K562 (cell line): ENCODE data around the gene IFNGR1. TPM values are rescaled to one million over a fixed set of nuclear protein-coding genes. Genes with fewer than 3 reads are reported as not detected.

Source experiments
- ATAC-seq: fragments of 200-7000 bp; cut with Tn5 transposase; 3 replicates; pipeline ENCODE4 v1.9.1; 2020; ENCODE audit warnings: moderate library complexity
- BruUV-seq: library from RNA; stranded (reverse); fragments of 400-500 nt; replicated peaks from 2 replicates; lab custom pipeline; 2021; lab: Mats Ljungman, UMichigan
- CTCF ChIA-PET: fragments of 300-600 bp; formaldehyde crosslinking; extraction: SDS; loops from one replicate; lab custom pipeline; 2021; ENCODE audit warnings: low intra/inter-chr PET ratio; lab: Yijun Ruan, JAX
- POLR2A ChIA-PET: fragments of 300-600, 350-650 bp; sonication (Branson Sonifier 250); formaldehyde crosslinking; extraction: SDS; loops from one replicate; lab custom pipeline; 2021; ENCODE audit warnings: antibody characterized with exemption, inconsistent platforms; lab: Yijun Ruan, JAX
- DNase-seq, 4 experiments: peaks; one replicate each; pipeline versions ENCODE4 v3.0.0 to v3.0.0-alpha.2; 2011 to 2018; ENCODE audit warnings: low spot score in 3 of 4, mixed read lengths in 3 of 4; ENCODE audit errors: extremely low read depth in 1 of 4
- FAIRE-seq: peaks from 2 replicates; lab custom pipeline; 2011; peaks lifted over from hg19 to GRCh38; lab: Jason Lieb, UNC
- H2AFZ ChIP-seq: 2 replicates; pipeline ENCODE4 v1.6.0; 2011; ENCODE audit warnings: low read depth, low read length, control low read depth, inconsistent platforms
- H3K27ac ChIP-seq: fragments of 200-600 bp; 3 replicates; pipeline ENCODE4 v1.8.0; 2011; ENCODE audit warnings: low read depth, mild to moderate bottlenecking, control low read depth, inconsistent platforms, low read length, moderate library complexity, mixed read lengths; ENCODE audit errors: extremely low read depth
- H3K27me3 ChIP-seq, 2 experiments: fragments of 300-600 bp in 1 of 2; 2 replicates in 1 of 2; 3 replicates in 1 of 2; pipeline versions ENCODE4 v1.6.0 to v1.8.0; 2011; ENCODE audit warnings: inconsistent platforms in 2 of 2, low read length in 2 of 2, mild to moderate bottlenecking in 1 of 2, mixed read lengths in 1 of 2, moderate library complexity in 1 of 2; ENCODE audit not compliant: control insufficient read depth in 2 of 2, insufficient read depth in 2 of 2
- H3K36me3 ChIP-seq: fragments of 300-600 bp; 3 replicates; pipeline ENCODE4 v1.8.0; 2011; ENCODE audit warnings: mild to moderate bottlenecking, low read length, inconsistent platforms; ENCODE audit not compliant: control insufficient read depth, insufficient read depth
- H3K4me1 ChIP-seq, 2 experiments: fragments of 200-600 bp in 1 of 2; replicated peaks in 1 of 2; 2 replicates in 1 of 2; 3 replicates in 1 of 2; pipeline versions ENCODE4 v1.5.1 to v1.8.0; 2011; ENCODE audit warnings: inconsistent platforms in 2 of 2, low read length in 2 of 2, mild to moderate bottlenecking in 1 of 2, mixed read lengths in 1 of 2, moderate library complexity in 1 of 2; ENCODE audit not compliant: control insufficient read depth in 2 of 2, insufficient read depth in 2 of 2
- H3K4me2 ChIP-seq: 2 replicates; pipeline ENCODE4 v1.6.1; 2011; ENCODE audit warnings: low read length, control low read depth, inconsistent platforms, mixed read lengths; ENCODE audit not compliant: insufficient read depth
- H3K4me3 ChIP-seq: fragments of 200-600 bp; sonication (generic), shearing (Covaris generic); 2 replicates; pipeline ENCODE4 v1.5.1; 2016; ENCODE audit warnings: control low read depth, inconsistent platforms
- H3K79me2 ChIP-seq: fragments of 200-600 bp; 3 replicates; pipeline ENCODE4 v1.8.0; 2011; ENCODE audit warnings: low read length, inconsistent platforms; ENCODE audit not compliant: control insufficient read depth, insufficient read depth
- H3K9ac ChIP-seq, 2 experiments: 2 replicates each; pipeline versions ENCODE4 v1.6.0 to v1.6.1; 2011; ENCODE audit warnings: low read depth in 2 of 2, low read length in 2 of 2, control low read depth in 1 of 2, inconsistent platforms in 1 of 2, mild to moderate bottlenecking in 1 of 2, mixed read lengths in 1 of 2; ENCODE audit not compliant: insufficient read depth in 1 of 2
- H3K9me1 ChIP-seq: one replicate; pipeline ENCODE4 v1.6.0; 2011; ENCODE audit warnings: inconsistent platforms, mild to moderate bottlenecking, low read length, moderate library complexity; ENCODE audit not compliant: control insufficient read depth, insufficient read depth
- H3K9me3 ChIP-seq: replicated peaks from 2 replicates; pipeline ENCODE4 v1.5.1; 2011; ENCODE audit warnings: low read depth, low read length, inconsistent platforms; ENCODE audit not compliant: control insufficient read depth, insufficient read depth
- H4K20me1 ChIP-seq: replicated peaks from 2 replicates; pipeline ENCODE4 v1.6.1; 2011; ENCODE audit warnings: low read length, inconsistent platforms, mixed read lengths; ENCODE audit not compliant: control insufficient read depth, insufficient read depth
- ELF2 ChIP-seq: fragments of 250-450 bp; sonication (Bioruptor Pico); IDR thresholded peaks from 2 replicates; pipeline ENCODE4 v1.5.0; 2021; ENCODE audit warnings: mild to moderate bottlenecking
- ETV1 ChIP-seq: fragments of 450-650 bp; conservative IDR thresholded peaks from 2 replicates; pipeline ENCODE4 v1.6.1; 2016; ENCODE audit warnings: missing genetic modification characterization, control low read depth, low read depth, missing compliant biosample characterization
- EWSR1 ChIP-seq: fragments of 450-650 bp; IDR thresholded peaks from 2 replicates; pipeline ENCODE4 v1.6.1; 2018; ENCODE audit warnings: borderline replicate concordance, mild to moderate bottlenecking, low read depth, moderate library complexity; ENCODE audit not compliant: partially characterized antibody
- FOXA3 ChIP-seq, 2 experiments: fragments of 450-650 bp in 1 of 2; sonication (generic) in 1 of 2; formaldehyde crosslinking; IDR thresholded peaks in 1 of 2; conservative IDR thresholded peaks in 1 of 2; 2 replicates each; pipeline versions ENCODE4 v1.4.0 to v1.8.0; 2020 to 2022; ENCODE audit warnings: mild to moderate bottlenecking in 2 of 2, missing genetic modification reagents in 1 of 2
- GTF2F1 ChIP-seq: IDR thresholded peaks from 2 replicates; pipeline ENCODE4 v1.6.1; 2011; ENCODE audit warnings: low read depth, low read length, improper control_type of control experiment
- PCBP1 ChIP-seq: fragments of 200-400 bp; formaldehyde crosslinking; IDR thresholded peaks from 2 replicates; pipeline ENCODE4 v1.6.1; 2018; ENCODE audit warnings: mild to moderate bottlenecking, low read depth, low read length; ENCODE audit not compliant: poor library complexity, severe bottlenecking
- TRIM28 ChIP-seq: fragments of 450-650 bp; IDR thresholded peaks from 2 replicates; pipeline ENCODE4 v1.6.1; 2017
- ZKSCAN8 ChIP-seq: fragments of 200-800 bp; sonication (Bioruptor generic); IDR thresholded peaks from 2 replicates; pipeline ENCODE4 v1.6.1; 2016; ENCODE audit warnings: missing genetic modification characterization, missing compliant biosample characterization
- ZNF584 ChIP-seq: fragments of 200-800 bp; sonication (Bioruptor generic); IDR thresholded peaks from 2 replicates; pipeline ENCODE4 v1.6.1; 2016; ENCODE audit warnings: low read depth, mild to moderate bottlenecking, missing genetic modification characterization, missing compliant biosample characterization
- ZZZ3 ChIP-seq: fragments of 450-650 bp; IDR thresholded peaks from 2 replicates; pipeline ENCODE4 v1.6.1; 2016; ENCODE audit warnings: antibody characterized with exemption, mild to moderate bottlenecking, moderate library complexity
- WGBS: fragments of 100-300 bp; shearing (Covaris generic); methylation state at CpG from one replicate; pipeline ENCODE4 v1.1.6; 2016; ENCODE audit warnings: low coverage, mixed read lengths; ENCODE audit not compliant: insufficient coverage; ENCODE audit errors: missing lambda C conversion rate; 5-methylcytosine and 5-hydroxymethylcytosine counted together
- in situ Hi-C: fragments of 300-500 bp; cut with MboI; formaldehyde crosslinking; loops from 4 replicates; pipeline ENCODE4 v1.15.0; 2018; ENCODE audit warnings: inconsistent platforms, mixed read lengths
- intact Hi-C: fragments of 100-400 bp; cut with micrococcal nuclease; formaldehyde crosslinking; loops from 2 replicates; pipeline ENCODE4 v1.14.2; 2022
- polyA plus RNA-seq, 8 experiments: library from polyadenylated mRNA; depleted of rRNA in 4 of 8; stranded (reverse) in 5 of 8; unstranded in 3 of 8; fragments of >200 nt; fragmentation: Nextera tagmentation in 2 of 8; fragmentation: Illumina TruSeq in 1 of 8; extraction: Ambion mirVana in 2 of 8; extraction: Trizol in 1 of 8; gene quantifications; 2 replicates each; pipeline versions ENCODE4 v1.2.1 to v1.2.3, GENCODE V29; 2011 to 2014; ENCODE audit warnings: inconsistent platforms in 1 of 8, missing spikeins in 1 of 8
- total RNA-seq, 7 experiments: library from RNA; depleted of rRNA in 6 of 7; stranded (reverse); fragments of >200 nt in 6 of 7; fragmentation: Illumina TruSeq in 2 of 7; extraction: Trizol in 2 of 7; gene quantifications; 2 replicates each; pipeline versions ENCODE4 v1.2.1 to v1.2.3, GENCODE V29; 2011 to 2021; ENCODE audit warnings: low replicate concordance in 1 of 7
- TF ChIP-seq, protein P1 (sequence below): fragments of 250-450 bp; sonication (Bioruptor Pico); IDR thresholded peaks from 2 replicates; pipeline ENCODE4 v1.4.0; 2020; ENCODE audit warnings: mild to moderate bottlenecking, moderate library complexity
- TF ChIP-seq, protein P2 (sequence below): fragments of 450-650 bp; IDR thresholded peaks from one replicate; pipeline ENCODE4 v1.6.1; 2018; ENCODE audit warnings: mild to moderate bottlenecking, moderate library complexity; ENCODE audit not compliant: partially characterized antibody
- TF ChIP-seq, protein P3 (sequence below): fragments of 450-650 bp; conservative IDR thresholded peaks from 2 replicates; pipeline ENCODE4 v1.6.1; 2016; ENCODE audit warnings: missing genetic modification characterization, low read depth, mild to moderate bottlenecking, missing compliant biosample characterization, moderate library complexity
- TF ChIP-seq, protein P4 (sequence below): sonication (generic); formaldehyde crosslinking; IDR thresholded peaks from 2 replicates; pipeline ENCODE4 v1.8.0; 2022; ENCODE audit warnings: missing genetic modification reagents, mild to moderate bottlenecking, moderate library complexity, borderline replicate concordance

The IFNGR1 gene
- total and polyA plus RNA-seq, 9 of the 15 experiments (the other 6 are each of a cell fraction or from before 2014, with no cell fraction given), result 14.7 to 47.0 (median 26.7) TPM

DNA sequence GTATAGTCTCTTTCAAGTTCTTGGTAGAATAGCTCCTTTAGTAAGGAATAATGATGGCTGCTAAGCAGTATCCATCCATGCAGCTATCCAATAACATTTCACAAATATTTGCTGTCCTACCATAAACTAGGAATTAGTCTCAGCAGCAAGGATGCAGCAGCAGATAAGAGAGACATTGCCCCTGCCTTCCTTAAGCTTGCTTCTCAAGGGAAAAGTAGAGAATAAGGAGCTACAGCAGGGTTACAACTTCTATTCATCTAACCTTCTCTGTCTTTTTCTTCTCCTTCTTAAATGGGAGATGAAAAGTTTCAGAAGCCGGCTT, 48.2 kb downstream of the IFNGR1 start:
- POLR2A ChIA-PET, result interaction anchor here (0.6 to 1.4 kb wide), 4 partner anchors 9 to 710 kb away, joined by 3 to 4 read pairs (median 3); no protein-coding TSS in a partner anchor
- no peaks in the 10 kb centered on the region for H3K27me3 ChIP-seq
- no peak for DNase-seq
- H4K20me1 ChIP-seq, result no peaks in the 10 kb centered on the region
- intact Hi-C loops, result no loop called here
- no TSS peak for BruUV-seq
- H3K79me2 ChIP-seq, result no peaks in the 10 kb centered on the region
- H3K4me2 ChIP-seq, result peak overlapping the region; percentile 72
- CTCF ChIA-PET, result no interaction called here
- no peak for FAIRE-seq
- H3K9ac ChIP-seq, result no peak overlapping the region; a peak in 1 of 4 replicates
- peaks cover 4 to 43% of the 10 kb centered on the region in 2 experiments; a peak in 4 of 5 replicates for H3K4me1 ChIP-seq
- H3K4me3 ChIP-seq, result no peak overlapping the region
- H3K36me3 ChIP-seq, result no peaks in the 10 kb centered on the region
- WGBS, result 23% methylated on average over 1 of the region's 1 CpG
- peak overlapping the region; percentile 26; the same call in 2 of the 3 replicates for H3K27ac ChIP-seq
- no peaks in the 10 kb centered on the region for H3K9me1 ChIP-seq
- ATAC-seq, result no peak; the same call in none of the 3 replicates
- H3K9me3 ChIP-seq, result no peaks in the 10 kb centered on the region; the same call in 1 of the 2 replicates
- in situ Hi-C loops, result no loop called here
- peak overlapping the region; percentile 95 for H2AFZ ChIP-seq
- TF ChIP-seq GTF2F1 (no peak), ZKSCAN8 (0 out of 2 replicates have a peak, but pooled peaks have one; percentile 9), FOXA3 (CRISPR knock-in tag; conservative IDR thresholded peaks at IDR 0.05 in 1 of 2, IDR thresholded peaks at IDR 0.05 in 1 of 2) (peak in 1 of 2 experiments; percentile 32; a peak in 1 of 4 replicates), ZNF584 (CRISPR knock-in tag) (peak; percentile 4), TRIM28 (peak; percentile 57), ETV1 (tag) (peak; percentile 28; the same call in 1 of the 2 replicates), PCBP1 (no peak), ZZZ3 (no peak), ELF2 (CRISPR knock-in tag) (peak; percentile 55; the same call in 1 of the 2 replicates), EWSR1 (no peak)
- TF ChIP-seq, protein P1, sequence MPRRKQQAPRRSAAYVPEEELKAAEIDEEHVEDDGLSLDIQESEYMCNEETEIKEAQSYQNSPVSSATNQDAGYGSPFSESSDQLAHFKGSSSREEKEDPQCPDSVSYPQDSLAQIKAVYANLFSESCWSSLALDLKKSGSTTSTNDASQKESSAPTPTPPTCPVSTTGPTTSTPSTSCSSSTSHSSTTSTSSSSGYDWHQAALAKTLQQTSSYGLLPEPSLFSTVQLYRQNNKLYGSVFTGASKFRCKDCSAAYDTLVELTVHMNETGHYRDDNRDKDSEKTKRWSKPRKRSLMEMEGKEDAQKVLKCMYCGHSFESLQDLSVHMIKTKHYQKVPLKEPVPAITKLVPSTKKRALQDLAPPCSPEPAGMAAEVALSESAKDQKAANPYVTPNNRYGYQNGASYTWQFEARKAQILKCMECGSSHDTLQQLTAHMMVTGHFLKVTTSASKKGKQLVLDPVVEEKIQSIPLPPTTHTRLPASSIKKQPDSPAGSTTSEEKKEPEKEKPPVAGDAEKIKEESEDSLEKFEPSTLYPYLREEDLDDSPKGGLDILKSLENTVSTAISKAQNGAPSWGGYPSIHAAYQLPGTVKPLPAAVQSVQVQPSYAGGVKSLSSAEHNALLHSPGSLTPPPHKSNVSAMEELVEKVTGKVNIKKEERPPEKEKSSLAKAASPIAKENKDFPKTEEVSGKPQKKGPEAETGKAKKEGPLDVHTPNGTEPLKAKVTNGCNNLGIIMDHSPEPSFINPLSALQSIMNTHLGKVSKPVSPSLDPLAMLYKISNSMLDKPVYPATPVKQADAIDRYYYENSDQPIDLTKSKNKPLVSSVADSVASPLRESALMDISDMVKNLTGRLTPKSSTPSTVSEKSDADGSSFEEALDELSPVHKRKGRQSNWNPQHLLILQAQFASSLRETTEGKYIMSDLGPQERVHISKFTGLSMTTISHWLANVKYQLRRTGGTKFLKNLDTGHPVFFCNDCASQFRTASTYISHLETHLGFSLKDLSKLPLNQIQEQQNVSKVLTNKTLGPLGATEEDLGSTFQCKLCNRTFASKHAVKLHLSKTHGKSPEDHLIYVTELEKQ (CRISPR knock-in tag), result no peak
- TF ChIP-seq, protein P2, sequence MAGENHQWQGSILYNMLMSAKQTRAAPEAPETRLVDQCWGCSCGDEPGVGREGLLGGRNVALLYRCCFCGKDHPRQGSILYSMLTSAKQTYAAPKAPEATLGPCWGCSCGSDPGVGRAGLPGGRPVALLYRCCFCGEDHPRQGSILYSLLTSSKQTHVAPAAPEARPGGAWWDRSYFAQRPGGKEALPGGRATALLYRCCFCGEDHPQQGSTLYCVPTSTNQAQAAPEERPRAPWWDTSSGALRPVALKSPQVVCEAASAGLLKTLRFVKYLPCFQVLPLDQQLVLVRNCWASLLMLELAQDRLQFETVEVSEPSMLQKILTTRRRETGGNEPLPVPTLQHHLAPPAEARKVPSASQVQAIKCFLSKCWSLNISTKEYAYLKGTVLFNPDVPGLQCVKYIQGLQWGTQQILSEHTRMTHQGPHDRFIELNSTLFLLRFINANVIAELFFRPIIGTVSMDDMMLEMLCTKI, result no peak
- TF ChIP-seq, protein P3, sequence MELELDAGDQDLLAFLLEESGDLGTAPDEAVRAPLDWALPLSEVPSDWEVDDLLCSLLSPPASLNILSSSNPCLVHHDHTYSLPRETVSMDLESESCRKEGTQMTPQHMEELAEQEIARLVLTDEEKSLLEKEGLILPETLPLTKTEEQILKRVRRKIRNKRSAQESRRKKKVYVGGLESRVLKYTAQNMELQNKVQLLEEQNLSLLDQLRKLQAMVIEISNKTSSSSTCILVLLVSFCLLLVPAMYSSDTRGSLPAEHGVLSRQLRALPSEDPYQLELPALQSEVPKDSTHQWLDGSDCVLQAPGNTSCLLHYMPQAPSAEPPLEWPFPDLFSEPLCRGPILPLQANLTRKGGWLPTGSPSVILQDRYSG (tag), result peak; percentile 52; the same call in 1 of the 2 replicates
- TF ChIP-seq, protein P4, sequence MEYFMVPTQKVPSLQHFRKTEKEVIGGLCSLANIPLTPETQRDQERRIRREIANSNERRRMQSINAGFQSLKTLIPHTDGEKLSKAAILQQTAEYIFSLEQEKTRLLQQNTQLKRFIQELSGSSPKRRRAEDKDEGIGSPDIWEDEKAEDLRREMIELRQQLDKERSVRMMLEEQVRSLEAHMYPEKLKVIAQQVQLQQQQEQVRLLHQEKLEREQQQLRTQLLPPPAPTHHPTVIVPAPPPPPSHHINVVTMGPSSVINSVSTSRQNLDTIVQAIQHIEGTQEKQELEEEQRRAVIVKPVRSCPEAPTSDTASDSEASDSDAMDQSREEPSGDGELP, result no peak
